Thyroid gland (tissue), 4 donors: ENCODE data around the gene SEC14L3. TPM values are rescaled to one million over a fixed set of nuclear protein-coding genes. Genes with fewer than 3 reads are reported as not detected.

Source experiments
- DNase-seq, 2 donors: peaks; one replicate each; pipeline ENCODE4 v3.0.0-alpha.2; 2019
- H3K27ac ChIP-seq, 3 donors: fragments of 200-600 bp; sonication (generic); 1 replicate in 2 of 3; 2 replicates in 1 of 3; pipeline ENCODE4 v1.5.1; 2016 to 2019; ENCODE audit warnings: mild to moderate bottlenecking in 1 of 3, moderate library complexity in 1 of 3
- H3K27me3 ChIP-seq: fragments of 200-600 bp; sonication (generic); one replicate; pipeline ENCODE4 v1.5.1; 2019
- H3K36me3 ChIP-seq, 2 donors: fragments of 200-600 bp; sonication (generic); one replicate each; pipeline ENCODE4 v1.5.1; 2016 to 2019
- H3K4me1 ChIP-seq, 2 donors: fragments of 200-600 bp; sonication (generic); one replicate each; pipeline ENCODE4 v1.5.1; 2017 to 2019
- H3K4me3 ChIP-seq, 3 donors: fragments of 200-600 bp; sonication (generic); replicated peaks in 1 of 3; 1 replicate in 2 of 3; 2 replicates in 1 of 3; pipeline ENCODE4 v1.5.1; 2016; ENCODE audit warnings: mild to moderate bottlenecking in 1 of 3
- H3K9me3 ChIP-seq: fragments of 200-600 bp; sonication (generic); one replicate; pipeline ENCODE4 v1.5.1; 2017
- POLR2A ChIP-seq, 2 donors: fragments of 450-650 bp; IDR thresholded peaks; one replicate each; pipeline ENCODE4 v1.6.1; 2017; ENCODE audit warnings: antibody characterized with exemption in 2 of 2, mild to moderate bottlenecking in 2 of 2, moderate library complexity in 1 of 2
- WGBS, 2 donors: methylation state at CpG; one replicate each; pipeline ENCODE4 v1.1.5; 2017; 5-methylcytosine and 5-hydroxymethylcytosine counted together
- intact Hi-C: fragments of 100-400 bp; cut with DNase I; formaldehyde crosslinking; loops from one replicate; pipeline ENCODE4 v1.15.1; 2023
- total RNA-seq, 4 donors: library from RNA; depleted of rRNA; stranded (reverse); fragments of >200 nt; gene quantifications; one replicate each; pipeline ENCODE4 v1.2.3, GENCODE V29; 2016
- TF ChIP-seq, protein P1 (sequence below), 6 experiments: fragments of 200-600 bp in 3 of 6; fragments of 450-650 bp in 3 of 6; sonication (generic) in 3 of 6; IDR thresholded peaks; one replicate each; pipeline ENCODE4 v1.5.1; 2016 to 2019; ENCODE audit warnings: antibody characterized with exemption in 6 of 6, mild to moderate bottlenecking in 2 of 6, inconsistent platforms in 1 of 6, moderate library complexity in 1 of 6

Gene SEC14L3
- total RNA-seq, 4 donors from 2014 or later, result 1.5 TPM; not detected in 3

DNA sequence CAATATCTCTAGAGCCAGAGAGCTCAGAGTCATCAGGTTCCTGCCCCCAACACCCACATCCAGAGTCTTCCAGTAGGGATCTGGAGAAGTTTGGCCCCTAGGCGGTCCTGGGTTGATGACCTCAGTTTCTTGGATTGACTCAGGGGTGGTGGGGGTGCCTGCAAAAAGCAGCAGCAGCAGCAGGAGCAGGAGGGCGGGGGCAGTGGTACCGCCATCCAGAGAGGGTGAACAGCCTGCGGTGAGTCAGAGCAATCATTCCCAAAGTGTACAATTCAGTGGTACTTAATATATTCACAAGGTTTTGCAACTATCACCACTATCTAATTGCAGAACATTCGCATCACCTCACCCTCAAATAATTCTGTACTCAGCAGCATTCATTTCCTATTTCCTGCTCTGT is 9.9 kb upstream of the SEC14L3 start:
- DNase-seq, result no peak
- no peaks in the 10 kb centered on the region for H3K36me3 ChIP-seq
- no peak overlapping the region for H3K27ac ChIP-seq
- TF ChIP-seq, protein P1, sequence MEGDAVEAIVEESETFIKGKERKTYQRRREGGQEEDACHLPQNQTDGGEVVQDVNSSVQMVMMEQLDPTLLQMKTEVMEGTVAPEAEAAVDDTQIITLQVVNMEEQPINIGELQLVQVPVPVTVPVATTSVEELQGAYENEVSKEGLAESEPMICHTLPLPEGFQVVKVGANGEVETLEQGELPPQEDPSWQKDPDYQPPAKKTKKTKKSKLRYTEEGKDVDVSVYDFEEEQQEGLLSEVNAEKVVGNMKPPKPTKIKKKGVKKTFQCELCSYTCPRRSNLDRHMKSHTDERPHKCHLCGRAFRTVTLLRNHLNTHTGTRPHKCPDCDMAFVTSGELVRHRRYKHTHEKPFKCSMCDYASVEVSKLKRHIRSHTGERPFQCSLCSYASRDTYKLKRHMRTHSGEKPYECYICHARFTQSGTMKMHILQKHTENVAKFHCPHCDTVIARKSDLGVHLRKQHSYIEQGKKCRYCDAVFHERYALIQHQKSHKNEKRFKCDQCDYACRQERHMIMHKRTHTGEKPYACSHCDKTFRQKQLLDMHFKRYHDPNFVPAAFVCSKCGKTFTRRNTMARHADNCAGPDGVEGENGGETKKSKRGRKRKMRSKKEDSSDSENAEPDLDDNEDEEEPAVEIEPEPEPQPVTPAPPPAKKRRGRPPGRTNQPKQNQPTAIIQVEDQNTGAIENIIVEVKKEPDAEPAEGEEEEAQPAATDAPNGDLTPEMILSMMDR (IDR thresholded peaks at IDR 0.05), result no peak
- TF ChIP-seq POLR2A (IDR thresholded peaks at IDR 0.05), result no peak
- intact Hi-C loops, result no loop called here
- WGBS, 2 donors, result 89 to 91% methylated on average over 4 to 5 of the region's 5 CpGs
- no peaks in the 10 kb centered on the region for H3K4me1 ChIP-seq
- no peak overlapping the region for H3K4me3 ChIP-seq
- H3K9me3 ChIP-seq, result no peaks in the 10 kb centered on the region
- H3K27me3 ChIP-seq, result no peaks in the 10 kb centered on the region

DNA sequence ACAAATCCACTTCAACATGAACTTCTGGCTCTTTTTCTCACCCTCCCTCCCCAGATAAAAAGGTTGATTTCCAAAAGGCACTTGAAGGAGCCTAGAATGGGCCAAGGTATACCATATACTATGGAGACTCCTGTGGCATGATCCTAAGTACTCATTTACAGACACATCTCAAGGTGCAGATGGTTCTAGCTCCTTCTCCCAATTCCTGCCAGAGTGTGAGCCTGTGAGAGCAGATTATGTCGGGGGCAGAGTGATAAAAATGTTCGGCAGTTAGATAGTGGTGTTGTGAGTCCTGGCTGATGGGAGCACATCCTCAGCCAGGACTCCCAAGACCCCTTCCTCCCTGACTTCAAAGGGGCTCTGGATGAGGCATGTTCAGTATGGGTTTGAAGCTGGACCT is 8.2 kb upstream of the SEC14L3 start:
- Histone ChIP-seq H3K9me3 (no peaks in the 10 kb centered on the region), H3K36me3 (no peaks in the 10 kb centered on the region), H3K27me3 (no peaks in the 10 kb centered on the region), H3K4me1 (no peaks in the 10 kb centered on the region), H3K27ac (no peak overlapping the region), H3K4me3 (no peak overlapping the region)
- DNase-seq, result no peak
- TF ChIP-seq, protein P1 (IDR thresholded peaks at IDR 0.05), result no peak
- TF ChIP-seq POLR2A (IDR thresholded peaks at IDR 0.05), result no peak
- 83 to 92% methylated on average over 2 of the region's 2 CpGs for WGBS, 2 donors
- intact Hi-C loops, result no loop called here

DNA sequence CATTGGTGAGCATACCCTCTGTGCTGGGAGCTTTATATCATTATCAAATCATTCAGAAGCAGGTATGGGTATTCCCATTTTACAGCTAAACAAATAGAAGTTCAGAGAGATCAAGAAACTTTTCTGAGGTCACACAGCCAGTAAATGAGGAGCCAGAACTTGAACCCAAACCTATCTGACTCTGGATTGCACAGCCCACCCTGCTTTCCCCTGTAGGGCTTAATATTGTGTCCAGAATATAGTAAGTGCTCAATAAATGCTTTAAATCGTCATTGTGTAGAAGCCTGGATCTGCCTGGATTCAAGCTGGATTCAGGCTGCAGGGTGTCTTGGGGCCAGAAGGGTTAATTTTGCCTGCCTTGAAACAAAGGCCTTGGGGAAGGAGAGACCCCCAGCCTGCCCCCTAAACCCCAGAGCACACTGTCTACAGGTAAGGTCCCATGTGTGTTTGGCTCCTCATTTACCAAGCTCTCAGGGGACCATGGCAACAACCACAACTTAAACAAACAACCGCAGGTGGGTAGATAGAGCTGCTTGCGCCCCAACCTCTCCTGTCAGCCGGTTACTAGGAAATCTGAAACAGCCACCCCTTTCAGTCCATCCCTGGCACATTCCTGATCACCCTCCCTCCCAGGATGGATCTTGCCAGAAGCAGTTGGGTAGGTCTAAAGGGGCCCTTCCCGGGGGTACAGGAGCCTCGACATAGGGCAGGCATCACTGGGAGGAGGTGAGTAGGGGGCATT is 3.0 kb upstream of the SEC14L3 start:
- Histone ChIP-seq H3K4me1 (peaks cover 4 to 5% of the 10 kb centered on the region in 2 donors), H3K4me3 (no peak overlapping the region), H3K9me3 (no peaks in the 10 kb centered on the region), H3K27me3 (no peaks in the 10 kb centered on the region), H3K27ac (no peak overlapping the region), H3K36me3 (no peaks in the 10 kb centered on the region)
- TF ChIP-seq POLR2A (IDR thresholded peaks at IDR 0.05), result no peak
- TF ChIP-seq, protein P1 (IDR thresholded peaks at IDR 0.05), result no peak
- DNase-seq, result peak in 1 of 2 donors; percentile 11
- intact Hi-C loops, result no loop called here
- WGBS, 2 donors, result 26 to 49% methylated on average over 4 to 6 of the region's 6 CpGs

DNA sequence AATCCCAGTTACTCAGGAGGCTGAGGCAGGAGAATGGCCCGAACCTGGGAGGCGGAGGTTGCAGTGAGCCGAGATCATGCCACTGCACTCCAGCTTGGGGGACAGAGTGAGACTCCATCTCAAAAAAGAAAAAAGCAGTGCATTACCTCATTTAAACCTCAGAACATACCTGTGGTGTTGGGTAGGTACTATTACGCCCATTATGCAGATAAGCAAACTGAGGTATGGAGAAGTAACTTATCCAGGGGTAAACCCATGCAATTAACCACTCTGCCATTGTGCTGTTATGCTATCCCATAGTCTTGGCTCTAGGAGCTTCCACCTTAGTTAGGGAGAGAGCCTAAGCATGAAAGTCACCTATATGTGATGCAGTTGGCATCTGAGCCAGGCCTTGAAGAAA is 2.3 kb upstream of the SEC14L3 start:
- Histone ChIP-seq H3K27me3 (no peaks in the 10 kb centered on the region), H3K36me3 (no peaks in the 10 kb centered on the region), H3K4me3 (no peak overlapping the region), H3K27ac (no peak overlapping the region), H3K4me1 (peaks cover 4 to 5% of the 10 kb centered on the region in 2 donors), H3K9me3 (no peaks in the 10 kb centered on the region)
- TF ChIP-seq, protein P1 (IDR thresholded peaks at IDR 0.05), result no peak
- TF ChIP-seq POLR2A (IDR thresholded peaks at IDR 0.05), result no peak
- intact Hi-C loops, result no loop called here
- no peak for DNase-seq
- WGBS, 2 donors, result 94 to 99% methylated on average over 4 of the region's 4 CpGs

DNA sequence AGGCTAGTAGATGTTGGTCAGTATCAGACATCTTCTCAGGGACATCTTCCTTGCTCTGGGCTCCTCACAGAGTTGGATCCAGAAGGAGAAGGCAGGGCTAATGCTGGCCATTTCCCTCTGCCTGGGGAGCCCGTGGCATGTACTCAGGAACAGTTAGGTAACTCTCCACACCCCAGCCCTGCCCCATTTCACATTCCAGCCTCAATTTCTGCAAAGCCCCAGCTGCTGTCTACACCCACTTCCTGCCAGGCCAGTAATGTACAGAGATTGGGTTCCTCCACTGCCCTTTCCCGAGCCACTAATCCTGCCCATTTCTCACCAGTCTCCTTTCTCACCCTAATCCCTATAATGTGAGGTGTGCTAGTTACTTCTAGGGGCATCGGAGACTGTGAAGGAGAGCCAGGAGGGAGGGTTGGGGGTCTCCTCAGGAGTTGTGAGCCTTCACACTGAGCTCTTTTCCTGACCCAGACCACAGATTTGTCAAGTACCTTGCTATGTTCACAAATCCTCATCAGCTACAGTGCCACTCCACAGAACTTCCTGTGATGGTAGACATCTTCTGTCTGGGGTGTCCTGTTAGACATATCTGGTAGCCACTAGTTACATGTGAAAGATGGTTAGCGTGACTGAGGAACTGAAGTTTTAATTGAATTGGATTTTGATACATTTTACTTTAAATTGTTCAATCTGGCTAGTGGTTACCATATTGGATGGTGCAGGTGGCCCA is 1.3 kb upstream of the SEC14L3 start:
- Histone ChIP-seq H3K27ac (no peak overlapping the region), H3K4me1 (peaks cover 4 to 5% of the 10 kb centered on the region in 2 donors), H3K36me3 (no peaks in the 10 kb centered on the region), H3K4me3 (no peak overlapping the region), H3K27me3 (no peaks in the 10 kb centered on the region), H3K9me3 (no peaks in the 10 kb centered on the region)
- intact Hi-C loops, result no loop called here
- 68 to 77% methylated on average over 4 of the region's 4 CpGs for WGBS, 2 donors
- TF ChIP-seq POLR2A (IDR thresholded peaks at IDR 0.05), result no peak
- TF ChIP-seq, protein P1 (IDR thresholded peaks at IDR 0.05), result no peak
- no peak for DNase-seq
